Coronary artery (tissue), 2 donors: ENCODE data around the gene SNRNP48.

Source experiments
- DNase-seq: peaks from one replicate; pipeline ENCODE4 v3.0.0-alpha.2; 2017; ENCODE audit warnings: low spot score
- H3K27ac ChIP-seq, 2 donors: fragments of 200-600 bp; sonication (generic); one replicate each; pipeline ENCODE4 v1.5.1; 2016 to 2019
- H3K4me3 ChIP-seq: fragments of 200-600 bp; sonication (generic); 2 replicates; pipeline ENCODE4 v1.5.1; 2016; ENCODE audit warnings: mild to moderate bottlenecking, moderate library complexity
- TF ChIP-seq, protein P1 (sequence below): fragments of 200-600 bp; sonication (generic); IDR thresholded peaks from one replicate; pipeline ENCODE4 v1.5.1; 2019; ENCODE audit warnings: antibody characterized with exemption

Gene SNRNP48, protein sequence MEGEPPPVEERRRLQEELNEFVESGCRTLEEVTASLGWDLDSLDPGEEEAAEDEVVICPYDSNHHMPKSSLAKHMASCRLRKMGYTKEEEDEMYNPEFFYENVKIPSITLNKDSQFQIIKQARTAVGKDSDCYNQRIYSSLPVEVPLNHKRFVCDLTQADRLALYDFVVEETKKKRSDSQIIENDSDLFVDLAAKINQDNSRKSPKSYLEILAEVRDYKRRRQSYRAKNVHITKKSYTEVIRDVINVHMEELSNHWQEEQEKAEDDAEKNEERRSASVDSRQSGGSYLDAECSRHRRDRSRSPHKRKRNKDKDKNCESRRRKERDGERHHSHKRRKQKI

DNA sequence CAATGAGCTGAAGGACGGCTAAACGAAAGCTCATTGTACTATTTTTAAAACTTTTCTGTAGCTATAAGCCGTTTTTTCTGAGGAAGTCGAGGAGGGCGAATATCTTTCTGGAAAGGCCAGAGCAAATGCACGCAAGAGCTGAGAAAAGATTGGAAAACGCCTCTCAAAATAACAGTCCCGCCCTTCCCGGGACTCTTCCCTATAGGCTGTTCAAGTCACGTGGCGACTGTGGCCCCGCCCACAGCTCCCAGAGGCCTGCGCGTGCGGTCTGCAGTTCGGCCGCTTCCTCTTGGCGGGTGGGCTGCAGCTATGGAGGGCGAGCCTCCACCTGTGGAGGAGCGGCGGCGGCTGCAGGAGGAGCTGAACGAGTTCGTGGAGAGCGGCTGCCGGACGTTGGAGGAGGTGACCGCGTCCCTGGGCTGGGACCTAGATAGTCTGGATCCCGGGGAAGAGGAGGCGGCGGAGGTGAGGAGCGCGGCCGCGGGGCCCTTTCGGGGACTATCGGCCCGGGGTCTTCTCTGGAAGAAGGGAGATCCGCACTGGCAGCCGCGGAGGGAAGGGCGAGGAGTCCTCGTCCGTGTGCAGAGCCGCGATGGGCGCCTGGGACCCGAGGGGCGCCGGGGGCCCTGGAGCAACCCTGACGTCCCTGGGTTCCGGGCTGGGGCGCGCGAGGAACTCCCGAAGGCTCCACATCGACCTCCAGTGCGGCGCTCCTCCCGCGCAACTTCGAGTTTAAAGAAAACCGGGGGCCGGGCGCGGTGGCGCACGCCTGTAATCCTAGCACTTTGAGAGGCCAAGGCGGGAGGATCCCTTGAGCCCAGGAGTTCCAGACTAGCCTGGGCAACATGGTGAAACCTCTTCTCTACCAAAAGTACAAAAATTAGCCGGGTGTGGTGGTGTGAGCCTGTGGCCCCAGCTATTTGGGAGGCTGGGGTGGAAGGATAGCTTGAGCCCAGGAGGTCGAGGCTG is at the start of gene SNRNP48:
Gene SNRNP48, plus strand, starts transcription at position 250 of the 969 bp plus-strand sequence. Its CDS starts 60 bp downstream, at position 310.
- TF ChIP-seq, protein P1, sequence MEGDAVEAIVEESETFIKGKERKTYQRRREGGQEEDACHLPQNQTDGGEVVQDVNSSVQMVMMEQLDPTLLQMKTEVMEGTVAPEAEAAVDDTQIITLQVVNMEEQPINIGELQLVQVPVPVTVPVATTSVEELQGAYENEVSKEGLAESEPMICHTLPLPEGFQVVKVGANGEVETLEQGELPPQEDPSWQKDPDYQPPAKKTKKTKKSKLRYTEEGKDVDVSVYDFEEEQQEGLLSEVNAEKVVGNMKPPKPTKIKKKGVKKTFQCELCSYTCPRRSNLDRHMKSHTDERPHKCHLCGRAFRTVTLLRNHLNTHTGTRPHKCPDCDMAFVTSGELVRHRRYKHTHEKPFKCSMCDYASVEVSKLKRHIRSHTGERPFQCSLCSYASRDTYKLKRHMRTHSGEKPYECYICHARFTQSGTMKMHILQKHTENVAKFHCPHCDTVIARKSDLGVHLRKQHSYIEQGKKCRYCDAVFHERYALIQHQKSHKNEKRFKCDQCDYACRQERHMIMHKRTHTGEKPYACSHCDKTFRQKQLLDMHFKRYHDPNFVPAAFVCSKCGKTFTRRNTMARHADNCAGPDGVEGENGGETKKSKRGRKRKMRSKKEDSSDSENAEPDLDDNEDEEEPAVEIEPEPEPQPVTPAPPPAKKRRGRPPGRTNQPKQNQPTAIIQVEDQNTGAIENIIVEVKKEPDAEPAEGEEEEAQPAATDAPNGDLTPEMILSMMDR = no peak
- peak within 1 kb of the TSS; percentile 96 for H3K4me3 ChIP-seq
- DNase-seq = peak; percentile 94
- peak within 1 kb of the TSS; percentile 70 to 81 for H3K27ac ChIP-seq

DNA sequence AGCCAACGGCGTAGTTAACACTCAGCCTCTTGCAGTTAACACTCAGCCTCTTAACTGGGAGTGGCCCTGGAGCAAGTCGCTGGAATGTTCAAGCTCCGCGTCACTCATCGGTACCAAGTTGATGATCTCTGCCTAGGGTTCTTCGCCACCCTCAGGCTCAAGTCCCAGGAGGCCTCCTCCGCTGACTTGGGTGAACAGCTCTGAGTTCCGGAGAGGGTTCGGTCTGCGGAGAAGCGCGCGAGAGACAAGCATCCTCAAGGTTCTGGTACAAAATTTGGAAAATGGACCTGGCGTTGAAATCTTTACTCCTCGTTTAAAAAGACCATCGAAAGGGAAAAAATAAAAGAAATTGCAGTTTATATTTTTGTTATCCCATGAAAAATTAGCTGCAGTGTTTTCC is 49.4 kb upstream of the SNRNP48 start:
- DNase-seq = no peak
- Histone ChIP-seq H3K27ac (no peak overlapping the region), H3K4me3 (peak overlapping the region; percentile 77)
- TF ChIP-seq, protein P1 = no peak

DNA sequence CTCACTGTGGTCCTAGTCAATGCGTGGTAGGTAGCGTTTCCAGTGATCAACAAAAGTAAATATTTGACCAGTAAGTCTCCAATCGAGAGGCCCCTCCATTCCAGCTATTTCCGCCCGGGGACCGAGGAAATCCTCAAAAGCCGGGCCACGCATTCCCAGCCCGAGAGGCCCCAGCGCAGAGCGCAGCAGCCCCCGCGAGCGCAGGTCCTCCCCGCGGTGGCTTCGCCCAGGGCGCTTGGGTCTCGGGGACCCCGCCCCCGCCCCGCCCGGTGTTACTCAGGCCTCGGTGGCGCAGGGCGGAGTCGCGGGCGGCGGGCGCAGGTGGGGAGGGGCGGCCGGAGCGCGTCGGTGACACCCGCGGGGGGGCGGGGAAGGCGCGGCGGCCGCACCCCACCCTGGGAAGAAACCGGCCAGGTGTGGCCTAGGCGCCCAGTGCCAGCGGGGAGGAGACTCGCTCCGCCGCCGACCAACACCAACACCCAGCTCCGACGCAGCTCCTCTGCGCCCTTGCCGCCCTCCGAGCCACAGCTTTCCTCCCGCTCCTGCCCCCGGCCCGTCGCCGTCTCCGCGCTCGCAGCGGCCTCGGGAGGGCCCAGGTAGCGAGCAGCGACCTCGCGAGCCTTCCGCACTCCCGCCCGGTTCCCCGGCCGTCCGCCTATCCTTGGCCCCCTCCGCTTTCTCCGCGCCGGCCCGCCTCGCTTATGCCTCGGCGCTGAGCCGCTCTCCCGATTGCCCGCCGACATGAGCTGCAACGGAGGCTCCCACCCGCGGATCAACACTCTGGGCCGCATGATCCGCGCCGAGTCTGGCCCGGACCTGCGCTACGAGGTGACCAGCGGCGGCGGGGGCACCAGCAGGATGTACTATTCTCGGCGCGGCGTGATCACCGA is 48.6 kb upstream of the SNRNP48 start, which contains the start of gene DSP:
Gene DSP, plus strand, starts transcription at position 497 of the 890 bp plus-strand sequence. Its CDS starts 245 bp downstream, at position 742.
- Histone ChIP-seq H3K27ac (peak within 1 kb of the TSS in 1 of 2 donors; percentile 8), H3K4me3 (peak within 1 kb of the TSS; percentile 77)
- TF ChIP-seq, protein P1 = no peak
- no peak for DNase-seq

DNA sequence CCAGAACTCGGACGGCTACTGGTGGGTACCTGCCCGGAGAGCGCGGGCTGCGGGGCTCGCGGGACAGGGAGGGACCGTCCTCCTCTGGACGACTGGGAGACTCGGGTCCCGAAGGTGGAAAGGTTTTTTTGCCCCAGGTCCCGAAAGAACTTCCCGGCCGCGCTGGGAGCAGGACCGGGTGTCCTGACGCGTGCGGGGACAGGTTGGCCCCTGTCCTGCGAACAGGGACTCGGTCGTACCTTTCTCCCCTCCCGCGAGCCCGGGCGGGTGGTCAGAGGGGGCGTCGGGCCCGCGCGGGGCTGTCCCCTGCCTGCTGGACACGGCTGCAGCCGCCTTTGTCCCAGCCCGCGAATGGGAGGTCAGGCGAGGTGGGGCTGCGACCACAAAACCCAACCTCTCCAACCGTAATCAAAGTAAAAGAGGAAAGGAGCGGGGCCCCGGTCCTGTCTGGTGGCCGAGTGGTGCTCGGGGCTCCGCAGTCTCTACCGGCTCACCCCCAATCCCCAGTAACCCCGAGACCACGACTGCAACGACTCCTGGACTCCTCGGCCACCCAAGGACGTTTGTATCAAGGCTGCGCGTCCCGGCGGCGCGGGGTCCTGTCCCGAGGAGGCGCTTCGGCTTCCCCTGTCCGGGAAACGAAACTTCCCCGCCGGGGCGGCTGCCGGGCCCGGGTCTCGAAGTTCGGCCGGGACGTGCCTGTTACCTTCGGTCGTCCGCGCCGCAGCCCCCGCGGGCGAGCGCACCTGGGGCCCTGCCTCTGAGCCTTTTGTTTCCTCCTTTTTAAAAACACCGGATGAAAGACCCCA is 47.7 kb upstream of the SNRNP48 start:
- H3K27ac ChIP-seq = peak overlapping the region in 1 of 2 donors; percentile 8
- no peak for DNase-seq

DNA sequence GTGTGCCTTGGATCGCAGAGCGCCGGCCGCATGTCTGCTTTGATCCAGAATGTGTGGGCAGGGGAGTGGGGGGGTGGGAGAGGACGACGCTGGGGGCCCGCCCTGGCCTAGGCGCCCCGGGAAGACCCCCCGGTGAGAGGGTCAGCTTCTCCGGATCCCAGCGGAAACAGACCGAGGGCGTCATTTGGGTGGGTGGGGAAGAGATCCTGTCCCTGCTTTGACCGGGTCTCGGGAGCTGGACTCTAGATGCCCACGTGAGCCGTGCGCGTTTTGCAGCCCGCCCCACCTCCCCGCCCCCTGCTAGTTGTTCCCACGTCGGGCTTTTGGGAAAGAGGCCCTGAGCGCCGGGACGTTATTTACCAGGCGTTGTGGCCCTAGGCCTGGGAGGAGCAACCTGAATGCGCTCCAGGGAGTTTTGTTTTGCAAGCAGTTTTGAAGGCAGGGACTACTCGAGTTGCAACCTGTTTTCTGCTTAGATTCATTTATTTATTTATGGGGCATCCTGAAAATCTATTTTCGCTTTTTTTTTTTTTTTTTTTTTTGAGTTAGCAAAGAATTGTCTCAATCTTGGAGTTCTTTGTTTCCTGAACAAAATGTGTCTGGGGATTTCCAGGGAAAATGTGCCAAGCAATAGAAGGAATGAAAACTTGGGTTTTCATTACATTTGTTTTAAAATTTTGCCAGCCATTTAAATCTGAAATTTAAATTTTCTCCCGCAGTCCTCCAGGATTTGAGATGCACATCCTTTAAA is 46.9 kb upstream of the SNRNP48 start:
- DNase-seq = no peak
- Histone ChIP-seq H3K27ac (no peak overlapping the region), H3K4me3 (peak overlapping the region; percentile 77)
- TF ChIP-seq, protein P1 = no peak

More for the DNA sequence above, 47.7 kb upstream of the SNRNP48 start:
- TF ChIP-seq, protein P1 = no peak
- peak overlapping the region; percentile 77 for H3K4me3 ChIP-seq
